Epithelial cell of proximal tubule (primary cell): Measurements from ENCODE around the gene MAP3K5. TPM values are rescaled to one million over a fixed set of nuclear protein-coding genes. Genes with fewer than 3 reads are reported as not detected.

ENCODE experiments used
- DNase-seq: peaks from one replicate; pipeline ENCODE4 v3.0.0-alpha.2; 2011; ENCODE audit warnings: low read depth
- H3K4me3 ChIP-seq: 2 replicates; pipeline ENCODE4 v1.5.1; 2011; ENCODE audit warnings: low read depth, mild to moderate bottlenecking, low read length
- CTCF ChIP-seq: conservative IDR thresholded peaks from 2 replicates; pipeline ENCODE4 v1.5.1; 2012; ENCODE audit warnings: low read depth, mild to moderate bottlenecking, low read length
- total RNA-seq: library from RNA; depleted of rRNA; stranded (reverse); fragments of >200 nt; gene quantifications from 2 replicates; pipeline ENCODE4 v1.2.3, GENCODE V29; 2015

The MAP3K5 gene
- total RNA-seq, 1 donor from 2014 or later: 7.8 TPM

DNA sequence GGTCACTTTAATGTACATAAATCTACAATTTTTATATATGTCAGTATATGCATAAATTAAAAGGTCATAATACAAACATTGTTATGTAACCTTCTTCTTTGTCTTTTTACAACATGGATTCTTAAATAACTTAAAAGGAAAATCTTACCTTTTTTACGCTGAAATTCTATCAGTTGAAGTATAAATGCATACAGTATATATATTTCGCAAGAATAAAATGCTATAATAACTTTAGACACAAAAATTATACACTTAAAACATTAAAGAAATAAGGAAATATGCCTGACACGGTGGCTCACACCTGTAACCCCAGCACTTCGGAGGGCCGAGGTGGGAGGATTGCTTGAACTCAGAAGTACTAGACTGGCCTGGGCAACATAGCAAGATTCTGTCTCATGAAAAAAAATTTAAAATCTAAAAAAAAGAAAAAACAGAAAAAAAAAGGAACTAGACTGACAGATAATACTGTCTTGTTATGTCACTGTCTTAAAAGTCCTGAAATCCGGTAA lies 132.2 kb downstream of the MAP3K5 start:
- DNase-seq: no peak
- TF ChIP-seq CTCF: no peak
- no peak overlapping the region for H3K4me3 ChIP-seq

GRCh38 chr6:136658711-136659110 lies 133.6 kb downstream of the MAP3K5 start:
- no peak overlapping the region for H3K4me3 ChIP-seq
- no peak for DNase-seq
- no peak for TF ChIP-seq CTCF

GRCh38 chr6:136657666-136658065 lies 134.6 kb downstream of the MAP3K5 start:
- DNase-seq: no peak
- H3K4me3 ChIP-seq: no peak overlapping the region
- TF ChIP-seq CTCF: no peak

- TF ChIP-seq CTCF: no peak
- no peak overlapping the region for H3K4me3 ChIP-seq
- no peak for DNase-seq
Observed at GRCh38 chr6:136656121-136656520, 136.2 kb downstream of the MAP3K5 start.

GRCh38 chr6:136655239-136656014 lies 136.8 kb downstream of the MAP3K5 start:
- no peak overlapping the region for H3K4me3 ChIP-seq
- no peak for DNase-seq
- no peak for TF ChIP-seq CTCF

GRCh38 chr6:136654086-136654485 lies 138.2 kb downstream of the MAP3K5 start:
- peak; percentile 26 for TF ChIP-seq CTCF
- DNase-seq: no peak
- no peak overlapping the region for H3K4me3 ChIP-seq

GRCh38 chr6:136652656-136653055 lies 139.6 kb downstream of the MAP3K5 start:
- H3K4me3 ChIP-seq: no peak overlapping the region
- TF ChIP-seq CTCF: no peak
- DNase-seq: no peak
